Measurements from ENCODE around the gene EFNA1. TPM values are rescaled to one million over a fixed set of nuclear protein-coding genes. Genes with fewer than 3 reads are reported as not detected.

The EFNA1 gene
- polyA plus RNA-seq, 3 donors, result 30.3 to 56.9 (median 32.9) TPM

- 87 to 93% (median 91%) methylated on average over 31 of the region's 31 CpGs for WGBS, 3 donors
- H3K27ac ChIP-seq (ENCODE audit: low read depth, low read length), result no peak overlapping the region
Observed at GRCh38 chr1:155179112-155180031, 51.7 kb downstream of the EFNA1 start.

GRCh38 chr1:155181371-155182051 lies 53.8 kb downstream of the EFNA1 start:
- no peak overlapping the region for H3K27ac ChIP-seq (ENCODE audit: low read depth, low read length)
- WGBS, 3 donors, result 87 to 92% (median 90%) methylated on average over 18 of the region's 18 CpGs

GRCh38 chr1:155182052-155182550 lies 54.4 kb downstream of the EFNA1 start:
- H3K27ac ChIP-seq (ENCODE audit: low read depth, low read length), result no peak overlapping the region
- 88 to 94% (median 89%) methylated on average over 7 of the region's 7 CpGs for WGBS, 3 donors

- WGBS, 3 donors, result 86 to 89% (median 88%) methylated on average over 20 of the region's 20 CpGs
- H3K27ac ChIP-seq (ENCODE audit: low read depth, low read length), result no peak overlapping the region
Observed at GRCh38 chr1:155183775-155184221, 56.1 kb downstream of the EFNA1 start.

GRCh38 chr1:155184351-155184811 lies 56.7 kb downstream of the EFNA1 start:
- WGBS, 3 donors, result 60 to 91% (median 77%) methylated on average over 4 of the region's 4 CpGs
- H3K27ac ChIP-seq (ENCODE audit: low read depth, low read length), result no peak overlapping the region

Other genes starting within 250 kb of the EFNA1 start
- gene PMVK, start 191.2 kb upstream of the EFNA1 start, polyA plus RNA-seq, result 10 to 100 TPM; 30.1 to 49.0 (median 37.7) TPM
- 10 to 100 TPM; 35.1 to 53.5 (median 38.6) TPM for gene PBXIP1, start 171.8 kb upstream of the EFNA1 start, polyA plus RNA-seq
- 10 to 100 TPM in 2 of 3 donors, 1 to 10 TPM in 1; 9.1 to 13.9 (median 13.4) TPM for gene PYGO2, start 166.1 kb upstream of the EFNA1 start, polyA plus RNA-seq
- 100 to 1,000 TPM in 2 of 3 donors, 10 to 100 TPM in 1; 49.1 to 197 (median 110) TPM for gene SHC1, start 157.1 kb upstream of the EFNA1 start, polyA plus RNA-seq
- gene CKS1B, start 153.2 kb upstream of the EFNA1 start, polyA plus RNA-seq, result 10 to 100 TPM; 23.6 to 88.9 (median 76.3) TPM
- 10 to 100 TPM; 15.3 to 37.9 (median 21.7) TPM for gene FLAD1, start 144.5 kb upstream of the EFNA1 start, polyA plus RNA-seq
- gene LENEP, start 134.3 kb upstream of the EFNA1 start, polyA plus RNA-seq, result not detected
- 10 to 100 TPM; 30.4 to 55.4 (median 35.7) TPM for gene ZBTB7B, start 125.1 kb upstream of the EFNA1 start, polyA plus RNA-seq
- under 1 TPM; 0.48 to 0.86 (median 0.67) TPM for gene DCST2, start 94.1 kb upstream of the EFNA1 start, polyA plus RNA-seq
- gene DCST1, start 94.1 kb upstream of the EFNA1 start, polyA plus RNA-seq, result not detected
- 100 to 1,000 TPM in 2 of 3 donors, 10 to 100 TPM in 1; 47.1 to 217 (median 169) TPM for gene ADAM15, start 76.6 kb upstream of the EFNA1 start, polyA plus RNA-seq
- 1 to 10 TPM; 1.7 to 7.1 (median 4.6) TPM for gene EFNA4, start 64.1 kb upstream of the EFNA1 start, polyA plus RNA-seq
- 1 to 10 TPM in 1 of 3 donors, under 1 TPM in 2; 0.56 to 1.3 (median 0.67) TPM for gene EFNA3, start 49.0 kb upstream of the EFNA1 start, polyA plus RNA-seq
- 10 to 100 TPM; 33.4 to 39.4 (median 36.7) TPM for gene SLC50A1, start 8.0 kb downstream of the EFNA1 start, polyA plus RNA-seq
- 100 to 1,000 TPM; 177 to 203 (median 201) TPM for gene DPM3, start 12.7 kb downstream of the EFNA1 start, polyA plus RNA-seq
- 100 to 1,000 TPM; 176 to 267 (median 201) TPM for gene KRTCAP2, start 45.4 kb downstream of the EFNA1 start, polyA plus RNA-seq
- gene TRIM46, start 46.0 kb downstream of the EFNA1 start, polyA plus RNA-seq, result under 1 TPM; 0.16 to 0.45 (median 0.33) TPM
- gene THBS3, start 80.0 kb downstream of the EFNA1 start, polyA plus RNA-seq, result 10 to 100 TPM; 12.0 to 31.5 (median 13.7) TPM
- gene MTX1, start 80.8 kb downstream of the EFNA1 start, polyA plus RNA-seq, result 10 to 100 TPM; 32.4 to 67.6 (median 47.1) TPM
- 10 to 100 TPM in 2 of 3 donors, 1 to 10 TPM in 1; 7.6 to 15.5 (median 14.2) TPM for gene ENTREP3, start 127.6 kb downstream of the EFNA1 start, polyA plus RNA-seq
- 10 to 100 TPM; 29.9 to 76.7 (median 53.8) TPM for gene SCAMP3, start 134.5 kb downstream of the EFNA1 start, polyA plus RNA-seq
- 10 to 100 TPM; 25.1 to 37.9 (median 30.1) TPM for gene CLK2, start 145.6 kb downstream of the EFNA1 start, polyA plus RNA-seq
- gene HCN3, start 149.6 kb downstream of the EFNA1 start, polyA plus RNA-seq, result 1 to 10 TPM; 1.0 to 1.6 (median 1.3) TPM
- under 1 TPM in 1 of 3 donors, not detected in 2; 0.02 TPM for gene PKLR, start 173.6 kb downstream of the EFNA1 start, polyA plus RNA-seq
- 100 to 1,000 TPM in 1 of 3 donors, 10 to 100 TPM in 2; 79.0 to 123 (median 98.9) TPM for gene FDPS, start 181.0 kb downstream of the EFNA1 start, polyA plus RNA-seq
- 10 to 100 TPM; 15.4 to 30.0 (median 17.6) TPM for gene RUSC1, start 193.0 kb downstream of the EFNA1 start, polyA plus RNA-seq